B cell (primary cell): ENCODE results near the gene RGS10. TPM values are rescaled to one million over a fixed set of nuclear protein-coding genes. Genes with fewer than 3 reads are reported as not detected.

ENCODE experiments used
- ATAC-seq: fragments of 200-7000 bp; cut with Tn5 transposase; one replicate; pipeline ENCODE4 v1.10.0; 2021; ENCODE audit warnings: low read depth, mild to moderate bottlenecking, moderate number of reproducible peaks, moderate library complexity
- CTCF ChIA-PET: fragments of 350-600 bp; sonication (Branson Sonifier 250); formaldehyde crosslinking; loops from one replicate; lab custom pipeline; 2021; ENCODE audit warnings: antibody characterized with exemption, inconsistent platforms; lab: Charles Lee
- POLR2A ChIA-PET: fragments of 350-600 bp; sonication (Branson Sonifier 250); formaldehyde crosslinking; loops from one replicate; lab custom pipeline; 2021; ENCODE audit warnings: antibody characterized with exemption; lab: Charles Lee
- DNase-seq: peaks from one replicate; pipeline ENCODE4 v3.0.0; 2013
- H2AFZ ChIP-seq: 2 replicates; pipeline ENCODE4 v1.6.1; 2012; ENCODE audit warnings: mild to moderate bottlenecking, low read depth, low read length; ENCODE audit not compliant: insufficient read depth, poor library complexity, severe bottlenecking
- H3K27ac ChIP-seq, 2 donors: 1 replicate in 1 of 2; 2 replicates in 1 of 2; pipeline ENCODE4 v1.5.1; 2012 to 2013; ENCODE audit warnings: low read length in 2 of 2, mild to moderate bottlenecking in 2 of 2, moderate library complexity in 1 of 2
- H3K27me3 ChIP-seq, 4 experiments: fragments of 200-600 bp in 1 of 4; sonication (generic) in 1 of 4; replicated peaks in 1 of 4; 1 replicate in 2 of 4; 2 replicates in 2 of 4; pipeline versions ENCODE4 v1.6.1 to v1.7.0; 2013 to 2016; ENCODE audit warnings: low read length in 3 of 4, mild to moderate bottlenecking in 2 of 4, mixed read lengths in 1 of 4, moderate library complexity in 1 of 4; ENCODE audit not compliant: insufficient read depth in 4 of 4, control insufficient read depth in 3 of 4; ENCODE audit errors: control extremely low read depth in 1 of 4
- H3K36me3 ChIP-seq, 2 experiments: replicated peaks in 1 of 2; 1 replicate in 1 of 2; 2 replicates in 1 of 2; pipeline versions ENCODE4 v1.6.1 to v1.7.1; 2013; ENCODE audit warnings: low read length in 1 of 2; ENCODE audit not compliant: insufficient read depth in 2 of 2, control insufficient read depth in 1 of 2; ENCODE audit errors: control extremely low read depth in 1 of 2, extremely low read depth in 1 of 2
- H3K4me1 ChIP-seq, 2 donors: fragments of 200-600 bp in 1 of 2; sonication (generic) in 1 of 2; 1 replicate in 1 of 2; 2 replicates in 1 of 2; pipeline versions ENCODE4 v1.5.1 to v1.6.1; 2013 to 2017; ENCODE audit warnings: low read length in 2 of 2; ENCODE audit not compliant: control insufficient read depth in 2 of 2, insufficient read depth in 2 of 2
- H3K4me2 ChIP-seq: replicated peaks from 2 replicates; pipeline ENCODE3; 2012; ENCODE audit warnings: mild to moderate bottlenecking, low read depth, low read length; ENCODE audit not compliant: poor library complexity, severe bottlenecking
- H3K4me3 ChIP-seq, 5 experiments: fragments of 200-600 bp in 1 of 5; sonication (generic) in 1 of 5; 1 replicate in 3 of 5; 2 replicates in 2 of 5; pipeline versions ENCODE4 v1.5.1 to v1.7.0; 2011 to 2016; ENCODE audit warnings: low read length in 4 of 5, mild to moderate bottlenecking in 4 of 5, low read depth in 2 of 5, control low read depth in 1 of 5, moderate library complexity in 1 of 5; ENCODE audit not compliant: insufficient read depth in 1 of 5; ENCODE audit errors: control extremely low read depth in 1 of 5, extremely low read depth in 1 of 5
- H3K79me2 ChIP-seq: fragments of 200-600 bp; sonication (generic); one replicate; pipeline ENCODE4 v1.6.0; 2016; ENCODE audit warnings: low read length; ENCODE audit not compliant: control insufficient read depth, insufficient read depth
- H3K9ac ChIP-seq: fragments of 200-600 bp; sonication (generic); 2 replicates; pipeline ENCODE4 v1.6.1; 2017; ENCODE audit warnings: mild to moderate bottlenecking, low read length, moderate library complexity
- H3K9me3 ChIP-seq, 3 donors: one replicate each; pipeline versions ENCODE4 v1.6.1 to v1.7.1; 2013; ENCODE audit warnings: low read length in 2 of 3; ENCODE audit not compliant: control insufficient read depth in 2 of 3, insufficient read depth in 1 of 3; ENCODE audit errors: control extremely low read depth in 1 of 3
- H4K20me1 ChIP-seq: 2 replicates; pipeline ENCODE4 v1.6.0; 2012; ENCODE audit warnings: mild to moderate bottlenecking, low read length; ENCODE audit not compliant: insufficient read depth, control insufficient read depth, poor library complexity, severe bottlenecking
- H3K27ac Mint-ChIP-seq: one replicate; pipeline ENCODE4 v1.8.0; 2021; ENCODE audit warnings: mixed read lengths
- H3K27me3 Mint-ChIP-seq: one replicate; pipeline ENCODE4 v1.8.0; 2021; ENCODE audit warnings: mixed read lengths
- H3K4me1 Mint-ChIP-seq: one replicate; pipeline ENCODE4 v1.8.0; 2021; ENCODE audit warnings: mixed read lengths
- H3K4me3 Mint-ChIP-seq: one replicate; pipeline ENCODE4 v1.8.0; 2021; ENCODE audit warnings: mixed read lengths
- H3K9me3 Mint-ChIP-seq: one replicate; pipeline ENCODE4 v1.8.0; 2022; ENCODE audit warnings: mixed read lengths; ENCODE audit not compliant: insufficient read depth
- CTCF ChIP-seq: fragments of 200-600 bp; IDR thresholded peaks from one replicate; pipeline ENCODE4 v1.8.0; 2022; ENCODE audit warnings: antibody characterized with exemption, mild to moderate bottlenecking
- EZH2 ChIP-seq: IDR thresholded peaks from 2 replicates; pipeline ENCODE4 v1.6.1; 2012; ENCODE audit warnings: borderline replicate concordance, low read depth, mild to moderate bottlenecking, moderate library complexity, low read length; ENCODE audit not compliant: insufficient read depth, poor library complexity, severe bottlenecking
- WGBS: methylation state at CpG from one replicate; pipeline ENCODE4 v1.1.5; 2013; ENCODE audit warnings: missing lambda C conversion rate; ENCODE audit not compliant: insufficient coverage; 5-methylcytosine and 5-hydroxymethylcytosine counted together
- intact Hi-C: fragments of 100-400 bp; cut with micrococcal nuclease; formaldehyde crosslinking; loops from one replicate; pipeline ENCODE4 v1.10.0; 2022
- polyA plus RNA-seq: library from polyadenylated mRNA; depleted of rRNA; stranded (reverse); fragments of >200 nt; gene quantifications from 2 replicates; pipeline ENCODE4 v1.2.3, GENCODE V29; 2012
- total RNA-seq, 2 donors: library from RNA; stranded (reverse); fragments of 120-200 nt in 1 of 2; gene quantifications; 1 replicate in 1 of 2; 2 replicates in 1 of 2; pipeline versions ENCODE4 v1.2.3 to v1.2.4, GENCODE V29; 2013 to 2022

The RGS10 gene
- total and polyA plus RNA-seq, 2 donors (not counting 1 experiment from before 2014, with no cell fraction given) = 10.9 to 20.3 TPM

GRCh38 chr10:119526621-119527592 is 15.6 kb downstream of the RGS10 start:
- TF ChIP-seq CTCF (no peak), EZH2 (no peak)
- intact Hi-C loops = no loop called here
- H3K27ac ChIP-seq = no peak overlapping the region
- peak; percentile 33 for ATAC-seq
- H3K4me1 ChIP-seq = no peaks in the 10 kb centered on the region
- no peaks in the 10 kb centered on the region for H3K9me3 ChIP-seq
- H3K27ac Mint-ChIP-seq = no peak overlapping the region
- no peak overlapping the region for H3K4me3 ChIP-seq
- POLR2A ChIA-PET = no interaction called here
- H4K20me1 ChIP-seq = no peaks in the 10 kb centered on the region
- H3K36me3 ChIP-seq = peaks cover 0 to 16% of the 10 kb centered on the region in 2 experiments
- no peaks in the 10 kb centered on the region for H3K27me3 Mint-ChIP-seq
- CTCF ChIA-PET = interaction anchor here (0.6 to 1.9 kb wide), 3 partner anchors 82 to 317 kb away, joined by 3 to 6 read pairs (median 3); no protein-coding TSS in a partner anchor
- H3K79me2 ChIP-seq = peaks cover 14% of the 10 kb centered on the region
- no peak overlapping the region for H3K9ac ChIP-seq
- no peaks in the 10 kb centered on the region for H3K9me3 Mint-ChIP-seq
- no peaks in the 10 kb centered on the region for H3K27me3 ChIP-seq
- DNase-seq = no peak
- H3K4me2 ChIP-seq = no peak overlapping the region
- no peak overlapping the region for H3K4me3 Mint-ChIP-seq
- no peaks in the 10 kb centered on the region for H3K4me1 Mint-ChIP-seq
- H2AFZ ChIP-seq = no peak overlapping the region
- 87% methylated on average over 17 of the region's 18 CpGs for WGBS

GRCh38 chr10:119526149-119526548 is 16.4 kb downstream of the RGS10 start:
- TF ChIP-seq EZH2 (no peak), CTCF (no peak)
- Histone ChIP-seq H3K4me2 (no peak overlapping the region), H3K4me3 (no peak overlapping the region), H3K9ac (no peak overlapping the region), H3K36me3 (peaks cover 0 to 16% of the 10 kb centered on the region in 2 experiments), H3K4me1 (no peaks in the 10 kb centered on the region), H3K27ac (no peak overlapping the region), H2AFZ (no peak overlapping the region), H3K9me3 (no peaks in the 10 kb centered on the region), H3K27me3 (no peaks in the 10 kb centered on the region), H4K20me1 (no peaks in the 10 kb centered on the region), H3K79me2 (peaks cover 10% of the 10 kb centered on the region)
- POLR2A ChIA-PET = no interaction called here
- no peak overlapping the region for H3K4me3 Mint-ChIP-seq
- H3K4me1 Mint-ChIP-seq = no peaks in the 10 kb centered on the region
- H3K9me3 Mint-ChIP-seq = no peaks in the 10 kb centered on the region
- WGBS = no CpG with 5 or more reads among the region's 1 CpG
- intact Hi-C loops = no loop called here
- H3K27ac Mint-ChIP-seq = no peak overlapping the region
- no peak for ATAC-seq
- no peaks in the 10 kb centered on the region for H3K27me3 Mint-ChIP-seq
- CTCF ChIA-PET = interaction anchor here (0.6 to 1.9 kb wide), 3 partner anchors 81 to 316 kb away, joined by 3 to 6 read pairs (median 3); no protein-coding TSS in a partner anchor
- no peak for DNase-seq
